ENCODE measurements around the gene REELD1. TPM values are rescaled to one million over a fixed set of nuclear protein-coding genes. Genes with fewer than 3 reads are reported as not detected.
A peak's percentile ranks its signal among the peaks of the same experiment; 100 is the strongest.

Gene REELD1
- total and polyA plus RNA-seq, 9 of the 15 experiments (the other 6 are each of a cell fraction or from before 2014, with no cell fraction given) = not detected

- TF ChIP-seq ZNF639 (CRISPR knock-in tag; conservative IDR thresholded peaks at IDR 0.05 in 1 of 2, IDR thresholded peaks at IDR 0.05 in 1 of 2) (no peak), SPI1 (IDR thresholded peaks at IDR 0.05; ENCODE audit: borderline replicate concordance, low read depth, low read length) (no peak), ATF3 (IDR thresholded peaks at IDR 0.05) (no peak), ATF3 (CRISPR knock-in tag; conservative IDR thresholded peaks at IDR 0.05) (peak; percentile 65; the same call in 1 of the 2 replicates), ELK1 (CRISPR knock-in tag; IDR thresholded peaks at IDR 0.05) (no peak), ZNF23 (CRISPR knock-in tag; IDR thresholded peaks at IDR 0.05) (no peak), IRF2 (CRISPR knock-in tag; IDR thresholded peaks at IDR 0.05) (peak; percentile 46; the same call in 1 of the 2 replicates), ZNF134 (CRISPR knock-in tag; conservative IDR thresholded peaks at IDR 0.05) (no peak), HNRNPH1 (optimal IDR thresholded peaks at IDR 0.05; ENCODE audit: low read depth, low read length) (no peak), HDAC6 (IDR thresholded peaks at IDR 0.05; ENCODE audit: low read depth, low read length) (no peak), ZNF780A (CRISPR knock-in tag; IDR thresholded peaks at IDR 0.05) (no peak), MBD2 (IDR thresholded peaks at IDR 0.05; ENCODE audit: borderline replicate concordance, low read depth) (peak; percentile 52; the same call in 1 of the 2 replicates), GTF2B (IDR thresholded peaks at IDR 0.05; ENCODE audit: extremely low read depth, insufficient read length) (no peak), MAZ (CRISPR knock-in tag; conservative IDR thresholded peaks at IDR 0.05 in 1 of 2, IDR thresholded peaks at IDR 0.05 in 1 of 2) (peak in 1 of 2 experiments; percentile 12; a peak in 1 of 4 replicates), POLR2AphosphoS5 (IDR thresholded peaks at IDR 0.05; ENCODE audit: control insufficient read depth, insufficient read depth, low read depth, low read length) (peak; percentile 55; the same call in 1 of the 2 replicates), CBX1 (IDR thresholded peaks at IDR 0.05; ENCODE audit: low read depth) (peak; percentile 54; the same call in 1 of the 2 replicates), POLR2AphosphoS2 (IDR thresholded peaks at IDR 0.05; ENCODE audit: low read length) (no peak), FOS (IDR thresholded peaks at IDR 0.05; ENCODE audit: extremely low read depth, insufficient read length) (peak; percentile 26), POU5F1 (IDR thresholded peaks at IDR 0.05; ENCODE audit: borderline replicate concordance, low read depth, low read length, partially characterized antibody) (peak; percentile 90), SIN3A (IDR thresholded peaks at IDR 0.05; ENCODE audit: borderline replicate concordance in 2 of 2, control insufficient read depth in 1 of 2, low read depth in 2 of 2, low read length in 2 of 2) (peak in 1 of 2 experiments; percentile 59; a peak in 1 of 4 replicates), ZNF77 (CRISPR knock-in tag; IDR thresholded peaks at IDR 0.05) (no peak), POLR2H (tag; IDR thresholded peaks at IDR 0.05; ENCODE audit: low read depth) (no peak), ZNF75A (CRISPR knock-in tag; IDR thresholded peaks at IDR 0.05) (no peak)
Observed at GRCh38 chr4:146175541-146176453, 38.5 kb upstream of the REELD1 start, which contains the start of gene LSM6 (continued).

All from K562 (cell line).